ENCODE data around the gene SSTR4. TPM values are rescaled to one million over a fixed set of nuclear protein-coding genes. Genes with fewer than 3 reads are reported as not detected.

The SSTR4 gene
- total RNA-seq, 1 experiment from 2014 or later, result not detected

DNA sequence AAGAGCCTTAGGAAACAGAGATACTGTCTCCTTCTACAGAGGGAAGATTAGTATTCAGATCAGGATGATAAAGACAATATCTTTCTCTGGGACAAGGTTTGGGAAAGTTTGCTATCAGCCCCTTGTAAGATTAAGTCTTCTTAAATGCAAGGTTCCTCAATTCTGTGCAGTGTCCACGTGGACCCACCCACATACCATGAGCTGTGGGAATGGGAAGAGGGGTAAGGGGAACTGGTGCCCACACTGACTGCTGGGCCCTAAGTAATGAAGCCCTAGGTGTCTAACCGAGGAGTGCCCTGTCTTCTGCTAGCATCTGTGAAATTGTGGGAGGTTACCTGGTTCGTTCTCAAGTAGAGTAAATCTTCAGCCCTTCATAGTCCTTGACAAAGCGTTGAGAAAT lies 5.8 kb upstream of the SSTR4 start:
- TF ChIP-seq CTCF (IDR thresholded peaks at IDR 0.05; ENCODE audit: unreplicated experiment), result no peak
- Mint-ChIP-seq H3K27me3 (ENCODE audit: insufficient read depth, unreplicated experiment) (no peaks in the 10 kb centered on the region), H3K4me3 (ENCODE audit: unreplicated experiment) (no peak overlapping the region), H3K27ac (ENCODE audit: low read depth, unreplicated experiment) (no peak overlapping the region), H3K36me3 (ENCODE audit: insufficient read depth, unreplicated experiment) (no peaks in the 10 kb centered on the region), H3K9me3 (ENCODE audit: unreplicated experiment) (no peaks in the 10 kb centered on the region), H3K4me1 (ENCODE audit: insufficient read depth, unreplicated experiment) (no peaks in the 10 kb centered on the region)
- intact Hi-C loops (cut with micrococcal nuclease), result no loop called here
- POLR2A ChIA-PET, result interaction anchor here (1.1 to 1.2 kb wide), 2 partner anchors 10 to 53 kb away, joined by 3 read pairs; no protein-coding TSS in a partner anchor
- DNase-seq (ENCODE audit: unreplicated experiment), result no peak
- CTCF ChIA-PET, result interaction anchor here (0.6 kb wide), 2 partner anchors 14 to 161 kb away, joined by 3 read pairs; no protein-coding TSS in a partner anchor
- BruUV-seq (replicated peaks), result no TSS peak

DNA sequence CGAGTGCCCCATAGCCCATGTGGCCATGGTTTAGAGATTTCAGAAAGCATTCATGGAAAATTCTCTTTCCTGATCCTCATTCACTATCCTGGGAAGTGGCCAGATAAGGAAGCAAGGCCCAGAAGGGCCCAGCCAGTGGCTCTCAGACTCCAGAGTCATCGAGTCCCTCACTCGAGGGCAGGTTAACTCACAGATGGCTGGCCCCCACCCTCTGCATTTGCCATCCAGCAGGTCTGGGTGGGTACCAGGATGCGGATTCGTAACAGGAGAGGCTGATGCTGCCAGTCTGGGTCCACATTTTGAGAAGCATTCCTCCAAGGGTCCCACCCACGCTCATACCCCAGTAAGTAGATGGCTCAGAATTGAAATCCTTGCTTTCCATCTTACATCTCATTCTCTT lies 3.8 kb upstream of the SSTR4 start:
- Mint-ChIP-seq H3K4me3 (ENCODE audit: unreplicated experiment) (no peak overlapping the region), H3K9me3 (ENCODE audit: unreplicated experiment) (no peaks in the 10 kb centered on the region), H3K27me3 (ENCODE audit: insufficient read depth, unreplicated experiment) (no peaks in the 10 kb centered on the region), H3K36me3 (ENCODE audit: insufficient read depth, unreplicated experiment) (no peaks in the 10 kb centered on the region), H3K4me1 (ENCODE audit: insufficient read depth, unreplicated experiment) (no peaks in the 10 kb centered on the region), H3K27ac (ENCODE audit: low read depth, unreplicated experiment) (no peak overlapping the region)
- BruUV-seq (replicated peaks), result no TSS peak
- intact Hi-C loops (cut with micrococcal nuclease), result no loop called here
- CTCF ChIA-PET, result no interaction called here
- POLR2A ChIA-PET, result no interaction called here
- no peak for TF ChIP-seq CTCF (IDR thresholded peaks at IDR 0.05; ENCODE audit: unreplicated experiment)
- DNase-seq (ENCODE audit: unreplicated experiment), result no peak

- ChIA-PET POLR2A (no interaction called here), CTCF (interaction anchor here (1.1 kb wide), 1 partner anchor 169 kb away, joined by 3 read pairs; no protein-coding TSS in a partner anchor)
- Mint-ChIP-seq H3K27me3 (ENCODE audit: insufficient read depth, unreplicated experiment) (no peaks in the 10 kb centered on the region), H3K27ac (ENCODE audit: low read depth, unreplicated experiment) (no peak overlapping the region), H3K36me3 (ENCODE audit: insufficient read depth, unreplicated experiment) (no peaks in the 10 kb centered on the region), H3K4me3 (ENCODE audit: unreplicated experiment) (no peak overlapping the region), H3K4me1 (ENCODE audit: insufficient read depth, unreplicated experiment) (no peaks in the 10 kb centered on the region), H3K9me3 (ENCODE audit: unreplicated experiment) (no peaks in the 10 kb centered on the region)
- intact Hi-C loops (cut with micrococcal nuclease), result no loop called here
- BruUV-seq (replicated peaks), result no TSS peak
- TF ChIP-seq CTCF (IDR thresholded peaks at IDR 0.05; ENCODE audit: unreplicated experiment), result no peak
- no peak for DNase-seq (ENCODE audit: unreplicated experiment)
These were observed 2.9 kb upstream of the SSTR4 start for GRCh38 chr20:23032056-23032749.

- BruUV-seq (replicated peaks), result no TSS peak
- ChIA-PET CTCF (interaction anchor here (1.1 kb wide), 1 partner anchor 168 kb away, joined by 3 read pairs; no protein-coding TSS in a partner anchor), POLR2A (interaction anchor here (0.6 kb wide), 1 partner anchor 458 kb away, joined by 3 read pairs; the partner anchor contains the start of gene CST8)
- DNase-seq (ENCODE audit: unreplicated experiment), result no peak
- intact Hi-C loops (cut with micrococcal nuclease), result no loop called here
- Mint-ChIP-seq H3K4me1 (ENCODE audit: insufficient read depth, unreplicated experiment) (no peaks in the 10 kb centered on the region), H3K27me3 (ENCODE audit: insufficient read depth, unreplicated experiment) (no peaks in the 10 kb centered on the region), H3K36me3 (ENCODE audit: insufficient read depth, unreplicated experiment) (no peaks in the 10 kb centered on the region), H3K27ac (ENCODE audit: low read depth, unreplicated experiment) (no peak overlapping the region), H3K4me3 (ENCODE audit: unreplicated experiment) (no peak overlapping the region), H3K9me3 (ENCODE audit: unreplicated experiment) (no peaks in the 10 kb centered on the region)
- TF ChIP-seq CTCF (IDR thresholded peaks at IDR 0.05; ENCODE audit: unreplicated experiment), result no peak
These were observed 2.4 kb upstream of the SSTR4 start for GRCh38 chr20:23032750-23033078.
